Ascending aorta (tissue), 2 donors: ENCODE measurements around the gene ATXN1. TPM values are rescaled to one million over a fixed set of nuclear protein-coding genes. Genes with fewer than 3 reads are reported as not detected.

Experiments used
- DNase-seq, 2 donors: peaks; one replicate each; pipeline ENCODE4 v3.0.0-alpha.2; 2019; ENCODE audit warnings: low spot score in 2 of 2
- H3K27ac ChIP-seq, 2 donors: fragments of 200-600 bp; sonication (generic); one replicate each; pipeline ENCODE4 v1.5.1; 2016 to 2017; ENCODE audit warnings: mild to moderate bottlenecking in 1 of 2
- H3K27me3 ChIP-seq: fragments of 200-600 bp; sonication (generic); one replicate; pipeline ENCODE4 v1.5.1; 2017
- H3K36me3 ChIP-seq, 2 donors: fragments of 200-600 bp; sonication (generic); one replicate each; pipeline ENCODE4 v1.5.1; 2016
- H3K4me1 ChIP-seq, 2 donors: fragments of 200-600 bp; sonication (generic); one replicate each; pipeline ENCODE4 v1.5.1; 2016 to 2017; ENCODE audit warnings: mild to moderate bottlenecking in 1 of 2
- H3K4me3 ChIP-seq, 2 donors: fragments of 200-600 bp; sonication (generic); one replicate each; pipeline ENCODE4 v1.5.1; 2016 to 2017; ENCODE audit warnings: mild to moderate bottlenecking in 1 of 2
- H3K9me3 ChIP-seq, 2 donors: fragments of 200-600 bp; sonication (generic); one replicate each; pipeline ENCODE4 v1.5.1; 2016
- intact Hi-C: fragments of 100-400 bp; cut with DNase I; formaldehyde crosslinking; loops from one replicate; pipeline ENCODE4 v1.15.1; 2023
- total RNA-seq: library from RNA; depleted of rRNA; stranded (reverse); fragments of >200 nt; gene quantifications from one replicate; pipeline ENCODE4 v1.1.0, GENCODE V29; 2016
- TF ChIP-seq, protein P1 (sequence below), 3 experiments: fragments of 200-600 bp in 2 of 3; fragments of 450-650 bp in 1 of 3; sonication (generic) in 2 of 3; IDR thresholded peaks; one replicate each; pipeline ENCODE4 v1.5.1; 2016 to 2019; ENCODE audit warnings: antibody characterized with exemption in 3 of 3, mild to moderate bottlenecking in 1 of 3, moderate library complexity in 1 of 3

Gene ATXN1
- total RNA-seq, 1 donor from 2014 or later, result 68.3 TPM

DNA sequence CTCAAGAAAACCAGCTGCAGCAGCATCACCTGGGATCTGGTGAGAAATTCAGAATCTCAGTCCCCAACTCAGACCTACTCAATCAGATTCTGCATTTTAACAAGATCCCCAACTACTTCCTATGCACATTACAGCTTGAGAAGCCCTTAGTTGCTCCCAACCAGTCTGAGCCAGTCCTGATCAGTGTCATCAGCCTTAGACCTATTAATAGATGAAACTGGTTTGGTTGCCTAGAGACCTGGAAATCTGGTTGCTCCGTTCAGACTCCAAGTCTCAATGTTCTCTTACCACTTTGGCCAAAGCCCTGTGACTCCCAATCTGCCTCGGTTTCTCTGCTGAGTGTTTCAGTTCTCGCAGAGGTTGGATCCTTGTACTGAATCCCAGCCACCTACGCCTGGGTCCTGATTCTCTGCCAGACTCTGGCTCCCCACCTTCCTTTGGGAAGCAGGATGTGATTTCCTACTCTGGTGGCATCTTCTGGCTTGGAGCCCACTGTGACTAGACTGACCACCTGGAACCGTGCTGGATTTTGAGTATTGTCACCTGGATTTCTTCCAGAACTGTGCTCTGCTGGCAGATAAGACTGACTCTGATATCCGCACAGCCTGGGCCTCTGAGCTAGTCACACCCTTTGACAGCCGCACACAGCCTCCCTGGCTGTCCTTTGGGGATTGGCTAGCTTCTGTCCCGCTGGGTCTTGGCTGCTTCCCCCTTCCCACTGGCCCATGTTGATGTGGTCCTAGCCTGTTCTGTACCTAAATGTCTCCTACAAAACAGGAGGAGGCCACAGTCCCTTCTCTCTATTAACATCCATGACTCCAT, 20.3 kb upstream of the ATXN1 start:
- H3K36me3 ChIP-seq, result no peaks in the 10 kb centered on the region
- H3K27me3 ChIP-seq, result no peaks in the 10 kb centered on the region
- intact Hi-C loops, result no loop called here
- no peak for DNase-seq
- no peaks in the 10 kb centered on the region for H3K4me1 ChIP-seq
- TF ChIP-seq, protein P1, sequence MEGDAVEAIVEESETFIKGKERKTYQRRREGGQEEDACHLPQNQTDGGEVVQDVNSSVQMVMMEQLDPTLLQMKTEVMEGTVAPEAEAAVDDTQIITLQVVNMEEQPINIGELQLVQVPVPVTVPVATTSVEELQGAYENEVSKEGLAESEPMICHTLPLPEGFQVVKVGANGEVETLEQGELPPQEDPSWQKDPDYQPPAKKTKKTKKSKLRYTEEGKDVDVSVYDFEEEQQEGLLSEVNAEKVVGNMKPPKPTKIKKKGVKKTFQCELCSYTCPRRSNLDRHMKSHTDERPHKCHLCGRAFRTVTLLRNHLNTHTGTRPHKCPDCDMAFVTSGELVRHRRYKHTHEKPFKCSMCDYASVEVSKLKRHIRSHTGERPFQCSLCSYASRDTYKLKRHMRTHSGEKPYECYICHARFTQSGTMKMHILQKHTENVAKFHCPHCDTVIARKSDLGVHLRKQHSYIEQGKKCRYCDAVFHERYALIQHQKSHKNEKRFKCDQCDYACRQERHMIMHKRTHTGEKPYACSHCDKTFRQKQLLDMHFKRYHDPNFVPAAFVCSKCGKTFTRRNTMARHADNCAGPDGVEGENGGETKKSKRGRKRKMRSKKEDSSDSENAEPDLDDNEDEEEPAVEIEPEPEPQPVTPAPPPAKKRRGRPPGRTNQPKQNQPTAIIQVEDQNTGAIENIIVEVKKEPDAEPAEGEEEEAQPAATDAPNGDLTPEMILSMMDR (IDR thresholded peaks at IDR 0.05), result no peak
- H3K9me3 ChIP-seq, result no peaks in the 10 kb centered on the region
- H3K4me3 ChIP-seq, result no peak overlapping the region
- H3K27ac ChIP-seq, result no peak overlapping the region

DNA sequence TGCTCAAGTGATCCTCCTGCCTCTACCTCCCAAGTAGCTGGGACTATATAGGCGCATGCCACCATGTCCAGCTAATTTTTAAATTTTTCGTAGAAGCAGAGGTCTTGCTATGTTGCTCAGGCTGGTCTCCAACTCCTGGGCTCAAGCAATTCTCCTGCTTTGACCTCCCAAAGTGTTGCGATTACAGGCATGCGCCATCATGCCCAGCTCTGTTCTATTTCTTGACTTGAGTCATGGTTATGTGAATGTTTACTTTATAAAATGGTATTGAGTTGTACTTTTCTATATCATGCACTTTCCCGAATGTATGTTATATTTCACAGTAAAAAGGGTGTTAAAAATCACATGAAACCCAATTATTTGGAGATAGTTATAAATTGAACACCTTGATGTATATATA, 17.3 kb upstream of the ATXN1 start:
- TF ChIP-seq, protein P1 (IDR thresholded peaks at IDR 0.05), result no peak
- no peak for DNase-seq
- intact Hi-C loops, result loop anchor here (10.0 kb wide), 2 partner anchors 186 to 306 kb away; no protein-coding TSS in a partner anchor
- Histone ChIP-seq H3K9me3 (no peaks in the 10 kb centered on the region), H3K4me1 (no peaks in the 10 kb centered on the region), H3K36me3 (no peaks in the 10 kb centered on the region), H3K27me3 (no peaks in the 10 kb centered on the region), H3K4me3 (no peak overlapping the region), H3K27ac (no peak overlapping the region)

DNA sequence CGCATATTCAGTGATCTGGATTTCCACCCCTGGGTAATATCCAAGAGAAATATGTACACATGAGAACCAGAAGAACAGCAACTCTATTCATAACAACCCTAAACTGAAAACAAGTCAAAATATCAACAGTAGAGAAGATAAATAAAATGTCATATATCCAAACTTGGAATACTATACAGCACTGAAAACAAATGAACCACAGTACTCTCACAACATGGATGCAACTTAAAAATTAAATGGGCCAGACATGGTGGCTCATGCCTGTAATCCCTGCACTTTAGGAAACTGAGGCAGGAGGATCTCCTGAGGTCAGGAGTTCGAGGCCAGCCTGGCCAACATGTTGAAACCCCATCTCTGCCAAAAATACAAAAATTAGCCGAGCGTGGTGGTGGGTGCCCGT, 16.5 kb upstream of the ATXN1 start:
- Histone ChIP-seq H3K27me3 (no peaks in the 10 kb centered on the region), H3K9me3 (no peaks in the 10 kb centered on the region), H3K4me1 (no peaks in the 10 kb centered on the region), H3K4me3 (no peak overlapping the region), H3K27ac (no peak overlapping the region), H3K36me3 (no peaks in the 10 kb centered on the region)
- DNase-seq, result no peak
- intact Hi-C loops, result loop anchor here (10.0 kb wide), 2 partner anchors 187 to 307 kb away; no protein-coding TSS in a partner anchor
- TF ChIP-seq, protein P1 (IDR thresholded peaks at IDR 0.05), result no peak

DNA sequence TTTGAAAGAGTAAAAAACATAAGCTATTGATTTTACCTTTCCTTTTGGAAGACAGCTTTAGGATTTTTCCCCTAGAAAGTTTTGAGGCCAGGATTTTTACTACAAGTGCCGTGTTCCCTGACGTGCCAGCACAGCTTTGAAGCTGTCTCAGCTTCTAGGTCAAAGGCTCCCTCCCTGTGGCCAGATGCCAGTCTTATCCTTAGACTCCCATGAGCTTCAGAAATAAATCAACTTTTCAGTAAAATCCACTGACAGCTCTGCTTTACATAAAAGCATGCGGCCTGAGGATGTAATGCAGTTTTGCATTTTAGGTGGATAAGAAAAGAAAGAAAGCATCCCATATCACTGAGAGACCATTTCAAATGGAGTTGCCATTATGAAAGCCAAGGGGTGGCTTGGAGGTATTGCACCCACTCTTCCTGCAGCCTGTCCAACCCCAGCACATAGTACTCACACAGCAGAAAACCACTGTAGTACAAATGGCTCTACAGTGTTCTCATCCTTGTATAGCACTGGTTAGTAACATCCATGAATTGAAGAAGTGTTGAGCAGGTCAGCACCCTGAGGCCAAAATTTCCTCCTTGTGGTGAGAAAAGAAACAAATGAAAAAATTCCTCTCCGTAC, 15.2 kb upstream of the ATXN1 start:
- H3K9me3 ChIP-seq, result no peaks in the 10 kb centered on the region
- DNase-seq, result no peak
- H3K27me3 ChIP-seq, result no peaks in the 10 kb centered on the region
- no peaks in the 10 kb centered on the region for H3K4me1 ChIP-seq
- intact Hi-C loops, result loop anchor here (10.0 kb wide), 2 partner anchors 188 to 308 kb away; no protein-coding TSS in a partner anchor
- H3K36me3 ChIP-seq, result no peaks in the 10 kb centered on the region
- no peak overlapping the region for H3K27ac ChIP-seq
- TF ChIP-seq, protein P1 (IDR thresholded peaks at IDR 0.05), result no peak
- no peak overlapping the region for H3K4me3 ChIP-seq

DNA sequence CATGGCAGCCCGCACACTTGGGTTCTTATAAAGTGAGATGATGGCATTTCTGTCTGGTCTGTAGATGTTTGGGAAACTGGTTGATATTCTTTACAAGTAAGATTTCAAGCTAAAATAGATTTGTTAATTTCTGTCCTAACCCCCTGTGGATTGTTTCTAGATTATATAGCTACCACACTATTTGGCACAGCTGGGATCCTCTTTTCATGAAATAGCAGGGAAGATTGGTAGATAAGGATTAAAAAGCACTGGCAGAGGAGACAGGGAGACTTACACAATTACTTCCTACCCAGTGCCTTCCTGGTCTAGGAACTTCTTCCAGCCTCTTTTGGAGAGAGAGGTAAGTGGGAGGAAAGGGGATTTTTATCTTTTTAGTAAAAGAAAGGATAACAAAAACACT, 13.2 kb upstream of the ATXN1 start:
- H3K27ac ChIP-seq, result no peak overlapping the region
- H3K4me1 ChIP-seq, result peaks cover 0 to 13% of the 10 kb centered on the region in 2 donors
- TF ChIP-seq, protein P1 (IDR thresholded peaks at IDR 0.05), result no peak
- no peak overlapping the region for H3K4me3 ChIP-seq
- no peaks in the 10 kb centered on the region for H3K36me3 ChIP-seq
- no peak for DNase-seq
- intact Hi-C loops, result loop anchor here (10.0 kb wide), 2 partner anchors 190 to 310 kb away; no protein-coding TSS in a partner anchor
- no peaks in the 10 kb centered on the region for H3K27me3 ChIP-seq
- H3K9me3 ChIP-seq, result no peaks in the 10 kb centered on the region
